Keratinocyte (primary cell): ENCODE measurements around the gene CCDC33.

Source experiments
- EZH2 ChIP-seq: IDR thresholded peaks from one replicate; pipeline ENCODE4 v1.6.1; 2012; ENCODE audit warnings: inconsistent platforms, mild to moderate bottlenecking, low read length, moderate library complexity
- TF ChIP-seq, protein P1 (sequence below), 3 experiments: IDR thresholded peaks in 1 of 3; conservative IDR thresholded peaks in 1 of 3; optimal IDR thresholded peaks in 1 of 3; 2 replicates in 2 of 3; 3 replicates in 1 of 3; pipeline versions ENCODE3 to v1.5.1; 2011; ENCODE audit warnings: low read length in 3 of 3, mild to moderate bottlenecking in 3 of 3, moderate library complexity in 2 of 3, control low read depth in 1 of 3, inconsistent platforms in 1 of 3; ENCODE audit not compliant: insufficient read depth in 2 of 3; ENCODE audit errors: extremely low read depth in 1 of 3

GRCh38 chr15:74332011-74332410 is 95.9 kb downstream of the CCDC33 start:
- TF ChIP-seq, protein P1, sequence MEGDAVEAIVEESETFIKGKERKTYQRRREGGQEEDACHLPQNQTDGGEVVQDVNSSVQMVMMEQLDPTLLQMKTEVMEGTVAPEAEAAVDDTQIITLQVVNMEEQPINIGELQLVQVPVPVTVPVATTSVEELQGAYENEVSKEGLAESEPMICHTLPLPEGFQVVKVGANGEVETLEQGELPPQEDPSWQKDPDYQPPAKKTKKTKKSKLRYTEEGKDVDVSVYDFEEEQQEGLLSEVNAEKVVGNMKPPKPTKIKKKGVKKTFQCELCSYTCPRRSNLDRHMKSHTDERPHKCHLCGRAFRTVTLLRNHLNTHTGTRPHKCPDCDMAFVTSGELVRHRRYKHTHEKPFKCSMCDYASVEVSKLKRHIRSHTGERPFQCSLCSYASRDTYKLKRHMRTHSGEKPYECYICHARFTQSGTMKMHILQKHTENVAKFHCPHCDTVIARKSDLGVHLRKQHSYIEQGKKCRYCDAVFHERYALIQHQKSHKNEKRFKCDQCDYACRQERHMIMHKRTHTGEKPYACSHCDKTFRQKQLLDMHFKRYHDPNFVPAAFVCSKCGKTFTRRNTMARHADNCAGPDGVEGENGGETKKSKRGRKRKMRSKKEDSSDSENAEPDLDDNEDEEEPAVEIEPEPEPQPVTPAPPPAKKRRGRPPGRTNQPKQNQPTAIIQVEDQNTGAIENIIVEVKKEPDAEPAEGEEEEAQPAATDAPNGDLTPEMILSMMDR (optimal IDR thresholded peaks at IDR 0.05 in 1 of 3, IDR thresholded peaks at IDR 0.05 in 1 of 3, conservative IDR thresholded peaks at IDR 0.05 in 1 of 3; ENCODE audit: extremely low read depth in 1 of 3, insufficient read depth in 2 of 3, low read length in 3 of 3), result no peak
- no peak for TF ChIP-seq EZH2
